ENCODE data around the gene CLSTN2. TPM values are rescaled to one million over a fixed set of nuclear protein-coding genes. Genes with fewer than 3 reads are reported as not detected.

CLSTN2 gene
- total RNA-seq, 2 donors from 2014 or later: 3.5 to 60.3 TPM

- Histone ChIP-seq H3K9me3 (no peaks in the 10 kb centered on the region), H3K36me3 (no peaks in the 10 kb centered on the region), H3K27ac (no peak overlapping the region), H3K27me3 (replicated peaks; ENCODE audit: insufficient read depth) (no peaks in the 10 kb centered on the region), H3K4me1 (replicated peaks) (no peaks in the 10 kb centered on the region), H3K4me3 (no peak overlapping the region)
- DNase-seq (ENCODE audit: low spot score): no peak
- no peak for TF ChIP-seq POLR2AphosphoS5 (IDR thresholded peaks at IDR 0.05)
- TF ChIP-seq POLR2A (IDR thresholded peaks at IDR 0.05): no peak
- TF ChIP-seq CTCF (IDR thresholded peaks at IDR 0.05): no peak
- intact Hi-C loops (cut with DNase I): no loop called here
- 95% methylated on average over 3 of the region's 3 CpGs for WGBS
These were observed 595.6 kb downstream of the CLSTN2 start for GRCh38 chr3:140530603-140531002.

DNA sequence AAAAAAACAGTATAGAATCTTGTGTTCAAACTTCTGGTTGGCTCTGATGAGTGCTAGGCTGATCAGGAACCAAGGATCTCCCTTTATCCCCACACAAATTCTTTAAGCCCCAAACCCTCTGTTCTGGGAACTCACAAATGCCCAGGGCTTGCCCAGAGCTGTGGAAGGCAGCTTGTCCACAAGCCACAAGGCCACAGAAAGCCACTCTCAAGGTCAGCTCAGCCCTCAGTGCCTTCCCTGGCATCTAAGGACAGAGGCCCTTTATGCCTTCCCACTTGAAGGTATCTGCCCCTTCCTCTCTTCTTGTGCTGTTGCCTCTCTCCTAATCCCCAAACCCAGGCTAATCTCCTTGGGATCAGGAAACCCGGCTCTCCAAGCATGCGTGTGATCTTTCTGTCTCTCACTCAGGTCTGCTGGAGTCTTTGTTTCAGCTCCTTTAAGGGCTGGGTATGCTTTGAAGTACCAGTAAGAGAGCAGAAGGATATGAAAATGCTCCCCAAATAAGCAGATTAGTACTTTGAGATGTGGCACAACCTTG, 597.9 kb downstream of the CLSTN2 start:
- Histone ChIP-seq H3K27me3 (replicated peaks; ENCODE audit: insufficient read depth) (no peaks in the 10 kb centered on the region), H3K36me3 (no peaks in the 10 kb centered on the region), H3K4me3 (no peak overlapping the region), H3K9me3 (no peaks in the 10 kb centered on the region), H3K4me1 (replicated peaks) (no peaks in the 10 kb centered on the region), H3K27ac (no peak overlapping the region)
- 78% methylated on average over 2 of the region's 2 CpGs for WGBS
- intact Hi-C loops (cut with DNase I): no loop called here
- no peak for DNase-seq (ENCODE audit: low spot score)
- TF ChIP-seq CTCF (IDR thresholded peaks at IDR 0.05) (no peak), POLR2A (IDR thresholded peaks at IDR 0.05) (no peak), POLR2AphosphoS5 (IDR thresholded peaks at IDR 0.05) (no peak)

- Histone ChIP-seq H3K27ac (no peak overlapping the region), H3K36me3 (no peaks in the 10 kb centered on the region), H3K9me3 (no peaks in the 10 kb centered on the region), H3K4me3 (no peak overlapping the region), H3K27me3 (replicated peaks; ENCODE audit: insufficient read depth) (no peaks in the 10 kb centered on the region), H3K4me1 (replicated peaks) (no peaks in the 10 kb centered on the region)
- WGBS: 78% methylated on average over 4 of the region's 4 CpGs
- intact Hi-C loops (cut with DNase I): no loop called here
- no peak for DNase-seq (ENCODE audit: low spot score)
- TF ChIP-seq POLR2AphosphoS5 (IDR thresholded peaks at IDR 0.05): no peak
- no peak for TF ChIP-seq CTCF (IDR thresholded peaks at IDR 0.05)
These were observed 602.1 kb downstream of the CLSTN2 start for GRCh38 chr3:140536926-140537726.

- intact Hi-C loops (cut with DNase I): no loop called here
- no peak overlapping the region for H3K4me3 ChIP-seq
- WGBS: 94% methylated on average over 3 of the region's 3 CpGs
These were observed 602.7 kb downstream of the CLSTN2 start for GRCh38 chr3:140537727-140538082.

More at GRCh38 chr3:140537727-140538082, 602.7 kb downstream of the CLSTN2 start:
- H3K27ac ChIP-seq: no peak overlapping the region
- no peaks in the 10 kb centered on the region for H3K36me3 ChIP-seq
- no peaks in the 10 kb centered on the region for H3K4me1 ChIP-seq (replicated peaks)
- no peaks in the 10 kb centered on the region for H3K9me3 ChIP-seq
- H3K27me3 ChIP-seq (replicated peaks; ENCODE audit: insufficient read depth): no peaks in the 10 kb centered on the region
- no peak for TF ChIP-seq CTCF (IDR thresholded peaks at IDR 0.05)
- TF ChIP-seq POLR2A (IDR thresholded peaks at IDR 0.05): no peak
- no peak for TF ChIP-seq POLR2AphosphoS5 (IDR thresholded peaks at IDR 0.05)
- DNase-seq (ENCODE audit: low spot score): no peak

All from prostate gland (tissue), 2 donors.